ENCODE measurements around the gene COL5A3.
"Not testable (repeated sequence)": the region's sequence is repeated elsewhere in the genome, so short reads cannot be mapped to it uniquely, and the experiment has no call there.

The COL5A3 gene

DNA sequence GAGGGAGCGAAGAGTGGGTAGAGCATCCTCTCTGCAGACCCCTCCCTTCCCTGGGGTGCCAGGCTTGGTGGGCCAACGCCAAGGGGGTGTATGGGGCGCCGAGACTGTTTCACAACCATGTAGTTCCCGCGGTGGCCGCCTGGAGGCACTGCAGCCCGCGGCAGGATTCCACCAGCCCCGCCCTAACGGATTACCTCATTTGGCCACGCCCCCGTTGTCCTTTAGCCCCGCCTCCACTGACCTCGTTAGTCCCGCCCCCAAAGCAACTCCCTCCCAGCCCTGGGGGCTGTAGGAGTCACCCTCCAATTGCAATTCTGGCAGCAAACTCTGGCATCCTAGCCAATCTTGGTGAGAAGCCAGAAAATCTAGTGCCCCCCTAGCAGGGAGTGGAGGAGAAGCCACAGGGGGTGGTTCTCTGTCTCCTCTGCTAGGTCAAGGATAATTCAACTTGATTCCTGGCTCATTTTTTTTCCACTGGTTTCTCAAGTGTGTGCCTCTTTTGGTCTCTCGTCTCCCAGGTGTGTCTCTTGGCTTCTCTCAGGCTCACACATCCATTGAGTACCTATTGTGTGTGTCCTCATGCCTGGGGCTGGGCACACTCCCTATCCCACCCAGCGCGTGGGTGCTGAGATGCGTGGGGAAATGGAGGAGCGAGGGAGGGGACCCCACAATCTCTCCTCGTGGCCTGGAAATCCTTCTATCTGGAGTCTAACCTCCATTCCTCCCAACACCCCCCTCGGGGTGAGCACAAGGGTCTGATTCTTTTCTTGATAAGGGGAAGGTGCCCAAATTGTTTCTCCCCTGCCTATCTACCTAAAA, 76.0 kb downstream of the COL5A3 start:
- TF ChIP-seq, protein P1, sequence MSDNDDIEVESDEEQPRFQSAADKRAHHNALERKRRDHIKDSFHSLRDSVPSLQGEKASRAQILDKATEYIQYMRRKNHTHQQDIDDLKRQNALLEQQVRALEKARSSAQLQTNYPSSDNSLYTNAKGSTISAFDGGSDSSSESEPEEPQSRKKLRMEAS (IDR thresholded peaks at IDR 0.05; ENCODE audit: low read depth, low read length): peak; percentile 74
- peak; percentile 79 for TF ChIP-seq MYC (IDR thresholded peaks at IDR 0.05; ENCODE audit: low read depth, low read length)
- TF ChIP-seq POLR2A (IDR thresholded peaks at IDR 0.05; ENCODE audit: extremely low read depth, insufficient read length): no peak
- TF ChIP-seq, protein P2, sequence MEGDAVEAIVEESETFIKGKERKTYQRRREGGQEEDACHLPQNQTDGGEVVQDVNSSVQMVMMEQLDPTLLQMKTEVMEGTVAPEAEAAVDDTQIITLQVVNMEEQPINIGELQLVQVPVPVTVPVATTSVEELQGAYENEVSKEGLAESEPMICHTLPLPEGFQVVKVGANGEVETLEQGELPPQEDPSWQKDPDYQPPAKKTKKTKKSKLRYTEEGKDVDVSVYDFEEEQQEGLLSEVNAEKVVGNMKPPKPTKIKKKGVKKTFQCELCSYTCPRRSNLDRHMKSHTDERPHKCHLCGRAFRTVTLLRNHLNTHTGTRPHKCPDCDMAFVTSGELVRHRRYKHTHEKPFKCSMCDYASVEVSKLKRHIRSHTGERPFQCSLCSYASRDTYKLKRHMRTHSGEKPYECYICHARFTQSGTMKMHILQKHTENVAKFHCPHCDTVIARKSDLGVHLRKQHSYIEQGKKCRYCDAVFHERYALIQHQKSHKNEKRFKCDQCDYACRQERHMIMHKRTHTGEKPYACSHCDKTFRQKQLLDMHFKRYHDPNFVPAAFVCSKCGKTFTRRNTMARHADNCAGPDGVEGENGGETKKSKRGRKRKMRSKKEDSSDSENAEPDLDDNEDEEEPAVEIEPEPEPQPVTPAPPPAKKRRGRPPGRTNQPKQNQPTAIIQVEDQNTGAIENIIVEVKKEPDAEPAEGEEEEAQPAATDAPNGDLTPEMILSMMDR (IDR thresholded peaks at IDR 0.05; ENCODE audit: low read depth, low read length): peak; percentile 95
- no peak overlapping the region for H3K4me3 ChIP-seq (ENCODE audit: low read depth, low read length)
- DNase-seq (ENCODE audit: low read depth): peak; percentile 85

DNA sequence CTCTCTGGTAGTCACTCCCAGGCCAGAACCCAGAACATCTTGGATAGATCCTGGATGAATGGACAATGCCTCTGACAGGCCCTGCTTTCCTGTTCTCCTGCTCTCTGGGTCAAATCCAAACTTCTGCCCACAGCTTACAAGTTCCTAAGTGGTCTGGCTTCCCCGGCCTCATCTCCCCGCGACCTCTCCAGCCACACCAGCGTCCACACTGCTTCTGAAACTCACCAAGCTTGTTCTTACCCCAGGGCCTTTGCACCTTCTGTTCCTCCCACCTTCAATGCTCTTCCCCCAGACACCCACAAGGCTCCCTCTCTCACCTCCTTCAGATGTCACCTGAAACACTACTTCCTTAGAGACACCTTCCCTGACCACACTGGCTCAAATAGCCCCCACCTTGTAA, 77.5 kb downstream of the COL5A3 start:
- DNase-seq (ENCODE audit: low read depth): no peak
- TF ChIP-seq, protein P1 (IDR thresholded peaks at IDR 0.05; ENCODE audit: low read depth, low read length): no peak
- TF ChIP-seq, protein P2 (IDR thresholded peaks at IDR 0.05; ENCODE audit: low read depth, low read length): no peak
- no peak for TF ChIP-seq POLR2A (IDR thresholded peaks at IDR 0.05; ENCODE audit: extremely low read depth, insufficient read length)
- no peak for TF ChIP-seq MYC (IDR thresholded peaks at IDR 0.05; ENCODE audit: low read depth, low read length)
- H3K4me3 ChIP-seq (ENCODE audit: low read depth, low read length): no peak overlapping the region

- DNase-seq (ENCODE audit: low read depth): no peak
- no peak overlapping the region for H3K4me3 ChIP-seq (ENCODE audit: low read depth, low read length)
- TF ChIP-seq POLR2A (IDR thresholded peaks at IDR 0.05; ENCODE audit: extremely low read depth, insufficient read length): no peak
These were observed 78.7 kb downstream of the COL5A3 start for GRCh38 chr19:9931629-9932028.

DNA sequence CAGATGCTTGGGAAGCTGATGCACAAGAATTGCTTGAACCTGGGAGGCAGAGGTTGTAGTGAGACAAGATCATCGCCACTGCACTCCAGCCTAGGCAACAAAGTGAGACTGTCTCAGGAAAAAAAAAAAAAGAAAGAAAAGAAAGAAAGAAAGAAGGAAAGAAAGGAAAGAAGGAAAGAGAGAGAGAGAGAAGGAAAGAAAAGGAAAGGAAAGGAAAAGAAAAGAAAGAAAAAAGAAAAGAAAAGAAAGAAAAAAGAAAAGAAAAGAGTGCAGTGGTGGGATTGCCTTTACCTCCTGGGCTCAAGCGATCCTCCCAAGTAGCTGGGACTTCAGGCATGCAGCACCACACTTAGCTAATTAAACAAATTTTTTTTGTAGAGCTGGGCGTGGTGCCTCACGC, 86.9 kb downstream of the COL5A3 start:
- no peak for DNase-seq (ENCODE audit: low read depth)
- TF ChIP-seq, protein P2 (IDR thresholded peaks at IDR 0.05; ENCODE audit: low read depth, low read length): no peak
- TF ChIP-seq, protein P1 (IDR thresholded peaks at IDR 0.05; ENCODE audit: low read depth, low read length): no peak
- TF ChIP-seq POLR2A (IDR thresholded peaks at IDR 0.05; ENCODE audit: extremely low read depth, insufficient read length) (no peak), MYC (IDR thresholded peaks at IDR 0.05; ENCODE audit: low read depth, low read length) (no peak)
- no peak overlapping the region for H3K4me3 ChIP-seq (ENCODE audit: low read depth, low read length)

DNA sequence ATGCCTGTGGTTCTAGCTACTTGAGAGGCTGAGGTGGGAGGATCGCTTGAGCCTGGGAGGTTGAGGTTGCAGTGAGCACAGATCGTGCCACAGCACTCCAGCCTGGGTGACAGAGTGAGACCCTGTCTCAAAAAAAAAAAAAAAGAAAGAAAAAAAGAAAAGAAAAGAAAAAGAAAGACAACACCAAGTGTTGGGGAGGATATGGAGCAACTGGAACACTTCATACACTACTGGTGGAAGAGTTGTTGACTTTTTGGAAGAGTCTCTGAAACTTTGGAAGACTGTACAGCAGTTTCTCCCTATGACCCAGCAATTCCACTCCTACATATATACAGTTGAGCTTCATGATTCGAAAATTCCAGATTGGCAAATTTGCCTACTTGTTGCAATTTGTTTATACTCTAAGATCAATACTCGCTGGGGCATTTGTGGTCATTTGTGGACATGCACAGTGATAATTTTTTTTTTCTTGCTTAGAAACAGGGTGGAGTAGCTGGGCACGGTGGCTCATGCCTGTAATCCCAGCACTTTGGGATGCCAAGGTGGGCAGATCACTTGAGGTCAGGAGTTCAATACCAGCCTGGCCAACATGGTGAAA, 87.4 kb downstream of the COL5A3 start:
- DNase-seq (ENCODE audit: low read depth); H3K4me3 ChIP-seq (ENCODE audit: low read depth, low read length): not testable (repeated sequence)

DNA sequence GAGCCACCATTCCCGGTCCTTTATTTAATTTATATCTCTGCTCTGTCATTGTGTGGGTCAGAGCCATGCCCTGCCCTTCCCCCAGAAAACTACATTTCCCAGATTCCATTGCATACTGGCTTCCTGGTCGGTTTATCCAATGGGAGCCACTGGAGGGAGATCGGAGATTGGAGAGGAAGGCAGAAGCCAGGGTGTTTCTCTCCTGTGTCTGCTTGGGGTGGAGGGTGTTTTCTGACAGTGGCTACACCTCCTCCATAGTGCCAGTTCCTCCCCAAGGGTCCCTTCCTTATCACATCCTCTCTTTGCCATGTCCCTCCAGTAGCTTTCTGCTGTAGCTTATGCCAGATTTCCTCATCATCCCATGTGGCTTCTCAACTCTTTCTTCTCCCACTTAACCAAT, 93.0 kb downstream of the COL5A3 start:
- no peak for TF ChIP-seq MYC (IDR thresholded peaks at IDR 0.05; ENCODE audit: low read depth, low read length)
- TF ChIP-seq, protein P2 (IDR thresholded peaks at IDR 0.05; ENCODE audit: low read depth, low read length): no peak
- TF ChIP-seq, protein P1 (IDR thresholded peaks at IDR 0.05; ENCODE audit: low read depth, low read length): no peak
- no peak for TF ChIP-seq POLR2A (IDR thresholded peaks at IDR 0.05; ENCODE audit: extremely low read depth, insufficient read length)
- no peak overlapping the region for H3K4me3 ChIP-seq (ENCODE audit: low read depth, low read length)
- DNase-seq (ENCODE audit: low read depth): peak; percentile 68

All from NB4 (cell line).